CD1c-positive myeloid dendritic cell (primary cell): ENCODE measurements around the gene NCBP2.
"Not testable (repeated sequence)": the region's sequence is repeated elsewhere in the genome, so short reads cannot be mapped to it uniquely, and the experiment has no call there.

Experiments
- DNase-seq: peaks from one replicate; pipeline ENCODE4 v3.0.0-alpha.2; 2016; ENCODE audit errors: extremely low spot score

Gene NCBP2

DNA sequence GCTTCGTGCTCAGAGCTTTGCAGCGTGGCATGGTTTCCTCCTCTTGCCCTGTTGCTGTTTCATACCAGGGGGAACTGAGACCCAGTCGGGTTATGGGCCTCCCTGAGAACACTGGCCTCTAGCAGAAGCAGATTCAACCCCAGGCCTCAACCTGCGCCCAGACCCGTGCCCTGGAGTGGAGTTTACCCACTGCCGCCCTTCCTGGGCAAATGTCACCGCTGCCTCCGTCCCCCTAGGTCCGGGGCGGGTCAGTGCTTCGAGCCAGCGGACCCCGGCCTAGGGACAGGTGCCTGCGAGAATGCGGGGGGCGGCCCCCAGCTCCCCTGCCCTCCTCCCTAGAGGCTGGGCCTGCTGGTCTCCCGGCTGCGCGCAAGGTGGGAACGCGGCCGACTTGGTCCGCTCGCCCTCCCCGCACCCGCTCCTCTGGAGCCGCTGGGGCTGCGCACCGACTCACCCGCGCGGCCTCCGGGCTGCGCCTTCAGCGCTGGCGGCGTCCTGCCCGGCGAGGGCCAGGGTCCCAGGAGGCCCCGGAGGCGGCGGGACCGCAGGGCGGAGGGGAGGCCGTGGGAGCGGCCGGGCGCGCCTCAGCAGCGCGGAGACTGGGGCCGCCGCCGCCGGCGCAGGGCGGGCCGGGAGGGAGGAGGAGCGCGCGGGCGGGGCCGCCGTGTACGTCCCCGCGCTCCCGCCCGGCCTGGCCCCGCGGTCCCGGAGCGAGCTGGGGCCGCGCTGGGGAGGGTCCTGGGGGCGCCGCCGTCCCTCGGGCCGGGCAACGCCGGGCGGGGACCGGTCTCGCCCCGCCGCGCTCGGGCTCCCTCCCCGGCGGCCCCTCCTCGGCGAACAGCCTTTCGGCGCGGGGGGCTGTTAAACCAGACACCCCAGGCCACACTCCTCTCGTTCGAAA is 26.2 kb upstream of the NCBP2 start, which contains the start of gene PIGZ:
PIGZ (minus strand) TSS at position 601 of the 901 bp plus-strand sequence. CDS start 16,802 bp downstream, outside the sequence.
- peak; percentile 63 for DNase-seq

- DNase-seq, result no peak
Observed at GRCh38 chr3:196967412-196968232, 25.3 kb upstream of the NCBP2 start.

GRCh38 chr3:196966526-196967401 is 24.4 kb upstream of the NCBP2 start:
- no peak for DNase-seq

GRCh38 chr3:196965804-196966173 is 23.5 kb upstream of the NCBP2 start:
- DNase-seq, result no peak

DNA sequence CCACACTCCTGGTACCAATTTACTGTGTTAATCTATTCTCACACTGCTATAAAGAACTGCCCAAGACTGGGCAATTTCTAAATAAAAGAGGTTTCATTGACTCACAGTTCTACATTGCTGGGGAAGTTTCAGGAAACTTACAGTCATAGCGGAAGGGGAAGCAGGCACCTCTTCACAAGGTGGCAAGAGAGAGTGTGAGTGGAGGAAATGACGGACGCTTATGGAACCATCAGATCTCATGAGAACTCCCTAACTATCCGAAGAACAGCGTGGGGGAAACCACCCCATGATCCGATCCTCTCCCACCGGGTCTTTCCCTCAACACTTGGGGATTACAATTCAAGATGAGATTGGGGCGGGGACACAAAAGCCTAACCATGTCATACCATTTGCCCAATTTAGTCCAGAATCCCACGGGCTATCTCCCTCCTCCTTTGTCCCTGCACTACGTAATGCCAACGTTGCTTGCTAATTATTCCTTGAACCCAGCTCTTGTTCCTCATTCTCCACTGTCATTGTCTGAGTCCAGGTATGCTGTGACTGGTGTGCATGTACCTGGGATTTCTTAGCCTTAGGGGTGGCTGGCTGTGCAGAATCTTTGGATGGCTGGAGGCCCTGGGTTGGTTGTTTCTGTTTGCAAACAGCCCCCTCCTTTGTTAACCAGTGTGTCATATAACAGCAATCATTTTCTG is 22.9 kb upstream of the NCBP2 start:
- no peak for DNase-seq

DNA sequence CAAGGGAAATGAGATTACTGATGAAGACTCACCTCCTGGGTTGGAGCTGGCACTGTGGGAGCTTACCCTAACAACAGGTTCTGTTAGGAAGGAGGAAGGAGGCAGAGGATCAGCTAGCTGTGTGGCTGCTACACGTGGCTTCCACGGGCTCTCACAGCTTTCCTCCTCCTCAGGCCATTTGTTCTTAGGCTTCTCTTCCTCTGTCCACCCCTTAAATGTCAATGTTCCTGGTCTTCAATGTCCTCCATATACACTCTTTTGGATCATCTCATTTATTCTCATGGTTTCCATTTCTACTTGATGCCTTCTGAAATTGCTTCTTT is 21.3 kb upstream of the NCBP2 start:
- no peak for DNase-seq

DNA sequence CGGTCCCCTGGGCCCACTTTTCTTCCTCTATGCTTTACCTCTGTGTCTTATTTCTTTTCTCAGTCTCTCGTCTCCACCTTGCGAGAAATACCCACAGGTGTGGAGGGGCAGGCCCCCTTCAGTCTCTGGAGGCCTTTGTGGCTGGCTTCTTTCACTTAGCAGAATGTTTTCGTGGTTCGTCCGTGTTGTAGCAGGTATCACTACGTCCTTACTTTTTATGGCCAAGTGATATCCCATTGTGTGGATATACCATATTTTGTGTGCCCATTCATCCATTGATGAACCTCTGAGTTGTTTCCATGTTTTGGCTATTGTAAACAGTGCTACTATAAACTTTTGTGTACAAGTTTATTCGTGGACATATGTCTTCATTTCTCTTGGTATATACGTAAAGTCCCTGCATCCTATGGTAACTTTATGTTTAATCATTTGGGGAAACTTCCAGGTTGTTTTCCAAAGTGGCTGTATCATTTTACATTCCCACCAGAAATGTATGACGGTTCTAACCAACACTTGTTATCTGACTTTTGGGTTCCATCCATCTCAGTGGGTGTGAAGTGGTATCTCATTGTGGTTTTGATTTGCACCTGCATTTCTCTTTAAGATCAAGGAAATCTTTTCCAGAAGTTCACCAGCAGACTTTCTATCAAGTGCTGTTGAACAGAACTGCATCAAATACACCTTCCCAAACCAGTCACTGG is 20.8 kb upstream of the NCBP2 start:
- DNase-seq, result no peak

GRCh38 chr3:196962108-196962929 is 20.0 kb upstream of the NCBP2 start:
- no peak for DNase-seq

GRCh38 chr3:196954832-196955231 is 12.5 kb upstream of the NCBP2 start:
- DNase-seq, result no peak

GRCh38 chr3:196951371-196951770 is 9.0 kb upstream of the NCBP2 start:
- no peak for DNase-seq

DNA sequence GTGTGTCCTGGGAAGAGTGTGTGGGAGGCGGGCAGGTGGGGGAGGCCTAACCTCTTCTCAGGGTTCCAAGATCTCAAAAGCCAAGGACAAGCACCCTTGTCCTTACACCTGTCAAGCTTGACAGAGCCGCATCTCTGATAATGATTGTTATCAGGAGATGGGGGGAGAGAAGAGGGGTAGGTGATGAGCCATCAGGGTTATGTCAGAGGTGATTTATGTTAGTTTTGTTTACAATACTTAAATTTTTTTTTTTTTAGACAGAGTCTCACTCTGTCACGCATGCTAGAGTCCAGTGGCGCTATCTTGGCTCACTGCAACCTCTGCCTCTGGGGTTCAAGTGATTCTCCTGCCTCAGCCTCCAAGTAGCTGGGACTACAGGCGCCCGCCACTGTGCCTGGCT is 7.4 kb upstream of the NCBP2 start:
- no peak for DNase-seq

DNA sequence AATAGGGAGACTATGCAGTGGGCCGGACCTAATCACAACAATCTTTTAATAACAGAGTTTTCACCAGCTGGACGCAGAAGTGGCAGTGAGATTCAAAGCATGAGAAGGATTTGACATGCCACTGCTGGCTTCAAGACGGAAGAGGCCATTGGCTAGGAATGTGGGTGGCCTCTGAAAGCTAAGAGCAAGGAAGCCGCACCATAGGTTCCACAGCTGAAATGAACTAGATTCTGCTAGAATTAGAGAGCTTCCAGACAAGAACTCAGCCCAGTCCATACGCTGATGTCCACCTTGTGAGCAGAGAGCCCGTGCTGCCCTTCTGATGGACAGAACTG is 6.9 kb upstream of the NCBP2 start:
- DNase-seq, result no peak

DNA sequence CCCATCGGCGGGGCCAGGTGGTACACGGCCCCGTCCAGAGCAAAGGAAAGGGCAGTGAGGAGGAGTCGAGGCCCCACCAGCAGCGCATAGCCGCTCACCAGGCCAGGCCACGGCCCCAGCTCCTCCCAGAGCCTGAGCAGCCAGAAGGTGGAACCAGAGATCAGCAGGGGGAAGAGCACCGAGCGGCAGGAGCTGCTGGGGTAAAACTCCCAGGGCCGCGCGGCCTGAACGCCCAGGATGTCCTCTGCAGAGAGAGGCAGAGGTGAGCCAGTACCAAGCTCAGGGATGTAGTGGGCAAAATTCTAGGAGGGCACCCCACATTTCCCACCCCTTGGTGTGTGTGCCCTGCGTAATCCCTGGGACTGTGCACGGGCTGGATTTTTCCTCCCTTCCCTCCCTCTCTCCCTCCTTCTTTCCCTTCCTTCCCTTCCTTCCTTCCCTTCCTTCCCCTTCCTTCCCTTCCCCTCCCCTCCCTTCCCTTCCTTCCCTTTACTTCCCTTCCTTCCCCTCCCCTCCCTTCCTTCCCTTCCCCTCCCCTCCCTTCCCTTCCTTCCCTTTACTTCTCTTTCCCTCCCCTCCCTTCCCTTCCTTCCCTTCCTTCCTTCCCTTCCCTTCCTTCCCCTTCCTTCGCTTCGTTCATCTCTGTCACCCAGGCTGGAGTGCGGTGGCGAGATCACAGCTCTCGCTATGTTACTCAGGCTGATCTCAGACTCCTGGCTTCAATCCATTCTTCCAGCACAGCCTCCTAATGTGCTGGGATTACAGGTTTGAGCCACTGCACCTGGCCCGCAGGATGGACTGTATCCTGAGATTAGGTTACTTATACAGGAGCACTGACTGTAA is 6.3 kb upstream of the NCBP2 start:
- no peak for DNase-seq

GRCh38 chr3:196947860-196948441 is 5.6 kb upstream of the NCBP2 start:
- no peak for DNase-seq

DNA sequence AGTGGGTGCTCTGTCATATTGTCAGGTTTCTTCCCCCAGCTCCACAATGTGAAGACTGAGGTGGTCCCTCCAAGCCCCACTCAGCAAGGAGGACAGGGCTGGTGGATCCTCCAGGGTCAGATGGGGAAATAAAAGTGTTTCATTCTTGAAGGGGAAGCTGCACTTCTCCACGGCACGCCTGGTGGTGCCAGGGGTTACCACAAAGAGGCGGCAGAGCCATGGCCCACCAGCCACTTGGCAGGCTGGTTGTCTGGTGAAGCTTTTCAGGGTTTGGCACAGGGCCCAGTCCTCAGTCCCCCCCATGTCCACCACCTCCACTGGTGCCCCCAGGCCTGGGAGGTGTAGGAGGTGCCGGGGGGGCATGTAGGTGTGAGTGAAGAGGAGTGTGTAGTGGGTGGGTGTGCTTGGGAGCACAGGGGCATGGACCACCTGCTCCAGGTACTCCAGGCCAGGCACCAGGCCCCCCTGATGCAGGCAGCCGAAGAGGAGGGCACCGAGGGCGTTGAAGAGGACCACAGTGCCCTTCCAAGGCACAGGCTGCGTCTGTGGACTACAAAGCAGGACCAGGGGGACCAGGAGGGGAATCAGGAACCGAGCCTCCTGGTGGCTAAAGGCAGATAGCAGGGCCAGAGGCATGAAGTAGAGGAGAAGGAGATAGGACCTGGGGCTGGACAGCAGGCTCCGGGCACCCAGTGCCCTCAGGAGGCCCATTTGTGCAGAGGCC is 5.0 kb upstream of the NCBP2 start:
- peak; percentile 16 for DNase-seq

- not testable (repeated sequence) for DNase-seq
Observed at GRCh38 chr3:196944037-196944790, 1.9 kb upstream of the NCBP2 start.

DNA sequence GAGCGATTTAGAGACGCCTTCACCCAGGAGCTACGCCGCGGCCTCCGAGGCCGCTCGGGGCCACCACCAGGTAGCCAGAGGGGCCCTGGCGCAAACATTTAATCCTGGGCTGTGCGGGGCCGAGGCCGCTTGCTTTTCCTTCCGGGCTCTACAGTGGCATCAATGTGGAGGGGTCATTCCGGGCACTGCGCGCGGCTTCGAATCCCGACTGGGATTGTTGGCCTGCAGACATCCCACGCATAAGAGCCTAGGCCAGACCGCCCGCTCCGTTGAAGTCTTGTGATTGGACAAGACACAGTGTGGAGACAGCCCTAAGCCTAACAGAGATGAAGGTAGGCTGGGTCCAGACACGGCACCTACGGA is 568 bp upstream of the NCBP2 start:
- peak; percentile 51 for DNase-seq
